HG02571 (cell line): ENCODE measurements around the gene RNF144A.

Experiments
- ATAC-seq: cut with Tn5 transposase; IDR thresholded peaks from one replicate; pipeline ENCODE4 v1.9.1; 2021; ENCODE audit warnings: mild to moderate bottlenecking, moderate library complexity; ENCODE audit not compliant: unreplicated experiment

Gene RNF144A

DNA sequence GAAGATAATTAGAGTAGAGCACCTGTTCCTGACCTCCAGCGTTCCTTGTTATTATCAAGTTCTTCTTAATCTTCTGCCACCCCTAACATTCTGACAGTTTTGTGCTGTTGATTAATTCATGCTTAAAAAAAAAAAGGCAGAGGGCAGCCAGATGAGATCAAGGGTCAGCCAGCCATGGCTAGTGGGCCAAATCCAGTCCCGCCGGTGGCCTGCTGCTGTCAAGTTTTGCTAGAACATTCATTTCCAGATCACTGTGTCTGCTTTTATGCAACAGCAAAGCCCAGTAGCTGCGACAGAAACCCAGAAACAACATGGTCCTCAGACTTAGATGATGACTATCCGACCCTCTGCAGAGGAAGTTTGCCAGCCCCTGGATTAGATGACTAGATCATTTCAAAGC, 101.6 kb downstream of the RNF144A start:
- no peak for ATAC-seq

- no peak for ATAC-seq
Observed at GRCh38 chr2:7019191-7019590, 102.0 kb downstream of the RNF144A start.

GRCh38 chr2:7020059-7020458, 102.8 kb downstream of the RNF144A start:
- ATAC-seq: no peak

- no peak for ATAC-seq
Observed at GRCh38 chr2:7020468-7020867, 103.3 kb downstream of the RNF144A start.

GRCh38 chr2:7020939-7021470, 103.8 kb downstream of the RNF144A start:
- no peak for ATAC-seq

- no peak for ATAC-seq
Observed at GRCh38 chr2:7022492-7023385, 105.5 kb downstream of the RNF144A start.

GRCh38 chr2:7023542-7023941, 106.3 kb downstream of the RNF144A start:
- no peak for ATAC-seq

GRCh38 chr2:7024261-7024660, 107.0 kb downstream of the RNF144A start:
- no peak for ATAC-seq

GRCh38 chr2:7025082-7025481, 107.9 kb downstream of the RNF144A start:
- ATAC-seq: no peak

GRCh38 chr2:7026742-7027141, 109.5 kb downstream of the RNF144A start:
- no peak for ATAC-seq

GRCh38 chr2:7027411-7027810, 110.2 kb downstream of the RNF144A start:
- ATAC-seq: no peak

DNA sequence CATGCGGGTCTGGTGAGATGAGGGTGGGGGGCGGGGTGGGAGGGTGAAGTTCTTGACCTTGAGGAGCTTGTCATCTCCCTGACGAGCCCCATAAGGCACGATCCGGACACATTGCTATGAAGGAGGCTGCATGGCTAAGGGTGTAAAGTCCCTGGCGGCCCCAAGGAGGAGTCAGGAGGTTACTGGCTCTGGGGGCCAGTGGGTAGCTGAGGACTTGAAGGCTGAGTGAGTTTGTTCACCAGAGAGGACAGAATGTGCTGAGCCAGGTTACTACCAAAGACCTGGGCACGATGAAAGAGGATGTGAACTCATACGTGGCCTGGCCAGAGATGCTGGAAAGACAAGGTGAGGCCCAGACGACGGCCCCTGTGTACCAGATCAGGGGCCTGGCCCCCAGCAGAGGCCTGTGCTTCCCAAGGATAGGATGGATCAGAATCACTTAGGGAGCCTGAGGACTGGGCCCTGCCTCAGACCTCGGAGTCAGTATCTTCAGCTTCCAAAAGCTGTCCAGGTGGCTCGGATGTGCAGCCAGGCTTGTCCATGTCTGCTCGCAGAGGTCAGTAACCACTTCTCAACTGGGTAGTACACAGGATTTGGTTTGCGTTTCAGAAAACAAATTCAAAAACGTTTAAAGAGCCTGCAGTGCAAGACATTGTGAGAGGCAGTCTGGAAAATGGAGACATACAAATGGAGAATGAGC, 110.9 kb downstream of the RNF144A start:
- ATAC-seq: no peak

DNA sequence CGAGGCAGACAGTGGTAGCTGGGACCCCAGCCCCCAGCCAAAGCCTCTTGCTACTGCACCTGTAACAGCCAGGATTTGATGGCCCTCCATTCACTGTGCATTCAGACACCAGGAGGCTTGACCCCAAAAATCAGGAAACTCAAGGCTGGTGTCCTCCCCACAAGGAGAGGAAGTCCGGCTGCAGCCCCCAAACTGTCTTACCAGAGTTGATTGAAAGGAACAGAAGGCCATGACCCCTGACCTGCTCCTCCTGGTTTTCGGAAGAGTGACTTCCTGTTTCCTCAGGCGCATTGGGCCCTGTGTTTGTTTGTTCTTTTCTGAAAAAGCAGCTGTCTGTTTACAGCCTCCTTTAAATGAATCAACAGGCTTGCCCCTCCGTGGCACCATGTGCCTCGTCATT, 111.6 kb downstream of the RNF144A start:
- no peak for ATAC-seq

DNA sequence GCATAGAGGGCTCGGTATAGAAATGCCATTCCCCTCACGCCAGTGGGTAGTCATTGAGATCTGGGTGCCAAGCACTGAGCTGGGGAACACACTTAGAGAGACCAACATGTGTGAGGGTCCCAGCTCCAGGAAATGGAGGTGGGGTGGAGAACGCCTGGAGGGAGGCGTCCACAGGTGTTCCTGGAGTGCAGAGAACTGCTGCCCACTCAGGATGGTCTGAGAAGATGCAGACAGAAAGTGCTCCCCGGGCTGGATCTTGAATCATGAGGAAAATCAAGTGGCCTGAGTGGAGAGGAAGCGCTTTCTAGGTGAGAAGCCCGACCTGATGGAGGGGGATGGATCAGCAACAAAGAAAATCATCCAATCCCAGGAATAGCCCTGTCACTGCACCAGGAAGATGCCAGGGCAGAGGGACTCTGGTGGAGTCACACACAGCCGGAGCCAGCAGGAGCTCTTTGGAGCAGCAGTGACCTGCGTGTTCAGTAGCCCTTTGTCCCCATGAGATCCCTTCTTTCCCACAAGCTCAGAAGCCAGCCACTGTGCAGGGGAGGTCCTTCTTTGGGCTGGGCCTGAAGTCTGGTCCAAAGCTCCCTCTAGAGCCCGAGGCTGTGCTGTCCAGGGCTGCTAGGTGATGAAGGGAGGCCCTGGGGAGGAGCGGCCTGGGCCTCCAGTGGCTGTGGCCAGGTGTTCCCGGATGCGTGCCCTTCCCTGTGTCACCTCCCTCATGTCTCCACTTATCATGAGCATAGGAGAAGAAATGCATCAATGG, 112.3 kb downstream of the RNF144A start:
- ATAC-seq: no peak

- no peak for ATAC-seq
Observed at GRCh38 chr2:7030810-7031209, 113.6 kb downstream of the RNF144A start.

GRCh38 chr2:7031547-7032245, 114.5 kb downstream of the RNF144A start:
- ATAC-seq: no peak

DNA sequence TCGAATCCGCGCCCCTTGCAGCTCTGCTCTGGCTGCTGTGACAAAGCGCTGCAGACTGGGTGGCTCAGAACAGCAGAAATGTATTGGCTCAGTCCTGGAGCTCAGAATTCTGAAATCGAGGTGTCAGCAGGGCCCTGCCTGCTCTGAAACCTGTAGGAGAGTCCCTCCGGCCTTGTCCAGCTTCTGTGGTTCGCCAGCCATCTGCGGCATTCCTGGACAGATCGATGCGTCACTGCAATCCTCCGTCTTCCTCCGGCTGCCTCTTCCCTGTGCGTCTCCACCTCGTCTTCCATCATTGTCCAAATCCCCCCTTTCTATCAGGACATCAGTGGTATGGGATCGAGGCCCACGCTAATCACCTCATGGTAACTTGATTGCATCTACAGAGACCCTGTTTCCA, 115.2 kb downstream of the RNF144A start:
- no peak for ATAC-seq

DNA sequence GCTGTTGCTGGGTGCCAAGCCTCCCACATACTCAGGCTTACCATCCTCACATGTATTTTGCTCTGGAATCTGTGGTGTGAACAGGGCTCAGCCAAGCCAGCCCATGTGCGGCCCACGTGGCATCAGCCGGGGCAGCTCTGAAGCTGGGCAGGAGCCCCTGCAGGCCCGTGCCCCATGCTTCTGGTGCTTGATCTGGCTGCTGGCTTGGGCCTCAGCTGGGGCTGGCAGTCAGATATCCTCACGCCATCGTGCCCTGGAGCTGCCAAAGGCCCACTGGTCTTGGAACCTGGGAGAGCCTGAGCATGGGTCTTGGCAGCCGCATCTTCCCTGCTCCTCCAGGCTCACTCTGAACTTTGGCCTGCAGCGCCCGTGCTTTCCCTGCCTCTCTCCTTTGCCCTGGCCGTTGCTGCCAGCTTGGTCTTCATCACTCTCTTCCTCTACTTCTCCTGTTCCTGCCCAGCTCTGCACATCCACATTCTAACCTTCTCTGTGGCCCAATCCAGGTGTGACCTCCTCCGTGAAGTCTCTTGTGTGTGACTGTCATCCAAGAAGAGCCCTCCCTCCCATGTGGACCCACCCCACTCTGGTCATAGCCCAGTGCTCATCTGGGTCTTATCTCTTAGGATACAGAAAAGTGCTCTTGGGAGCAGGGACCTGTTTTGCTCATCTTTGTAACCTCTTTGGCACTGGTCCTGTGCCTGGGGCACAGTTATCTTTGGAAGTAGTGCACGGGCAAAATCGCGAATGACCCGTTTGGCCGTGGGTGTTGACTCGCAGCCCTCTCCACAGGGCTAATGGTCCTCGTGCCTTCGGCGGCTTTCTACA, 116.1 kb downstream of the RNF144A start:
- ATAC-seq: no peak

- no peak for ATAC-seq
Observed at GRCh38 chr2:7034303-7034702, 117.1 kb downstream of the RNF144A start.

DNA sequence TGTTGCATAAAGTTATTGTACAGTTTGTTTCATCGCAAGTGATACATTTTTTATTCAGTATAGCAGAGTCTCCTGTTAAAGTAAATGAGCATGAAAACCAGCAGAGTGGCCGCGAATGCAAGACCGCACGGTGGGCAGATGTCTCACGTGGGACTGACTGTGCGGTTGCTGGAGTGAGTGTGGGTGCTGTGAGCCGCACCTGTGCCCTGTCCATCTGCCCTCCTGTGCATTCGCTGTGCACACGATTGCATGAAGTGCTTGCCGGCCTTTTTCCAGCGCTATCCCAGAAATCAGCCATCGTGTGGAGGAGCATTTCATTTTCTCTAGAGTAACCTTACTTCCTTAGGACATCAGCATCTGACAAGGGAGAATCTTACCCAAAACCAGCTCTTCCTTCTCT, 118.7 kb downstream of the RNF144A start:
- ATAC-seq: no peak
